HG03439 (cell line): ENCODE results near the gene COX14.
A peak's percentile ranks its signal among the peaks of the same experiment; 100 is the strongest.
"Not testable (repeated sequence)": the region's sequence is repeated elsewhere in the genome, so short reads cannot be mapped to it uniquely, and the experiment has no call there.

ENCODE experiments used
- ATAC-seq: cut with Tn5 transposase; IDR thresholded peaks from one replicate; pipeline ENCODE4 v1.9.1; 2021; ENCODE audit warnings: mild to moderate bottlenecking, moderate library complexity; ENCODE audit not compliant: unreplicated experiment

COX14 gene

GRCh38 chr12:50151047-50151687, 39.1 kb downstream of the COX14 start:
- ATAC-seq, result no peak

GRCh38 chr12:50154947-50155346, 42.9 kb downstream of the COX14 start:
- not testable (repeated sequence) for ATAC-seq

DNA sequence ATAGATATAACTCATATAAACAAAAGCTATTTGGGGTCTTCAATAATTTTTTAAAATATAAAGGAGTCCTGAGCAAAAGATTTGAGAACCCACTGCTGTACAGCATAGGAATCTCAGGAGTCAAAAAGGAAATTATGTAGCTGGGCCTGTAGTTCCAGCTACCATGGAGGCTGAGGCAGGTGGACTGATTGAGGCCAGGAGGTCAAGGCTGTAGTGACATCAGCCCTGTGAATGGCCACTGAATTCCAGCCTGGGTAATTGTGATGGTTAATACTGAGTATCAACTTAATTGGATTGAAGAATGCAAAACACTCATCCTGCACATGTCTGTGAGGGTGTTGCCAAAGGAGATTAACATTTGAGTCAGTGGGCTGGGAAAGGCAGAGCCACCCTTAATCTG, 44.6 kb downstream of the COX14 start:
- ATAC-seq, result no peak

GRCh38 chr12:50157259-50157658, 45.2 kb downstream of the COX14 start:
- ATAC-seq, result no peak

DNA sequence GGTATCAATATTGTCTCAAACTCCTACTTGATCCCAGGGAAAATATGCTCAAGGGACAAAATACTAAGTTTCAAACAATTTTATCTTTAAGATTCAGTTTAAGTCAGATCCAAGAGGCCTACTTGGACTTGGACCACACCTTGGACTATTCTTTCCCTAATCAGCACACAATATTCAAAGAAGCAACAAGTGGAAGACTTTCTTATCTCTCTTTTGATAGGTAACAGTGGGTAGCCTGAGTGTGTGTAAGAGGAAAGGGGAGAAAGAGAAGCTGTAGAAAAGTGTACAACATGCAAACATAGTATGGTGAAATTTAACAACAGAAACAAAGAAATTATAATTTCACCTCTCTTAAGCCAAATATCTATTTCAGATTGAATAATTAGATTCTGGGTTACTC, 48.6 kb downstream of the COX14 start:
- ATAC-seq, result no peak

GRCh38 chr12:50162230-50162629, 50.2 kb downstream of the COX14 start:
- ATAC-seq, result no peak

DNA sequence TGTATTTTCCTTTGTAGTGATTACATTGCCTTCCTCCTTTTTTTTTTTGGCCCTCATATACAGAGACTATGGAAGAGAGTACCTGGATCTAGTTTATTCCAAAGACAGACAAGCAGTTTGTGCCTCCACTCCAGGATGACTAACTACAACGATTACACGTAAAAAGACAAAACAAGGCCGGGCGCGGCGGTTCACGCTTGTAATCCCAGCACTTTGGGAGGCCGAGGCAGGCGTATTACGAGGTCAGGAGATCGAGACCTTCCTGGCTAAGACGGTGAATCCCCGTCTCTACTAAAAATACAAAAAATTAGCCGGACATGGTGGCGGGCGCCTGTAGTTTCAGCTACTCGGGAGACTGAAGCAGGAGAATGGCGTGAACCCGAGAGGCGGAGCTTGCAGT, 52.9 kb downstream of the COX14 start:
- ATAC-seq, result no peak

- no peak for ATAC-seq
Observed at GRCh38 chr12:50166799-50167048, 54.7 kb downstream of the COX14 start.

GRCh38 chr12:50167049-50167828, 55.2 kb downstream of the COX14 start, which contains the start of gene CERS5:
TSS of gene CERS5 (minus strand) at chr12:50167369. CDS start at chr12:50167297, 72 bp downstream.
- ATAC-seq, result peak; percentile 98
